CD4-positive, alpha-beta T cell treated with Interleukin-2 at 100 ng/mL for 4 hours (primary cell): ENCODE measurements around the gene SAFB2.
"Not testable (repeated sequence)": the region's sequence is repeated elsewhere in the genome, so short reads cannot be mapped to it uniquely, and the experiment has no call there.

ENCODE experiments used
- DNase-seq: peaks from one replicate; pipeline ENCODE4 v3.0.0-alpha.2; 2020; ENCODE audit warnings: low spot score

The SAFB2 gene

GRCh38 chr19:5632241-5632612, 9.7 kb upstream of the SAFB2 start:
- DNase-seq = no peak

DNA sequence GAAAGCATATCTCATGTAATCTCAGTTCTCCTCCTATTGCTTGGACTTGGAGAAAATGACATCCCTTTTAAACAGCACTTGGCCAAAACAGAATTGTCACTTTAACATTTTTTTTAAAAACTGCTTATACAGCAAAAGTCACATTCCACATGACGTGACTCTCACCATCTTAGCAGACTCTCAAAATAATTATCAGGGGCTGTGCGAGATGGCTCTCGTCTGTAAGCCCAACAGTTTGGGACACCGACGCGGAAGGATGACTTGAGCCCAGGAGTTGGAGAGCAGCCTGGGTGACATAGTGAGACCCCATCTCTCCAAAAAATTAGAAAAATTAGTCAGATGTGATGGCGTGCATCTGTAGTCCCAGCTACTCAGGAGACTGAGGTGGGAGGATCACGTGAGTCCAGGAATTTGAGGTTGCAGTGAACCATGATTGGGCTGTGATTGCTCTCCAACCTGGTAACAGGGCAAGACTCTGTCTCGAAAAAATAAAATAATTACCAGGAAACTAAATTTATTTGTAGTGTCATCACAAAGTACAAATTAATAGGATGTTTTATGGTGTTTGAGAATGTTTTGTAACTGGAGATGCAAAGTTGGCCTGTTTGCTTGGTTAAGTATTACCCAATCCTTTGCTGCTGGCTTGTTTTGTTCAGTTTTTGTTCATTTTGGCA, 9.1 kb upstream of the SAFB2 start:
- no peak for DNase-seq

DNA sequence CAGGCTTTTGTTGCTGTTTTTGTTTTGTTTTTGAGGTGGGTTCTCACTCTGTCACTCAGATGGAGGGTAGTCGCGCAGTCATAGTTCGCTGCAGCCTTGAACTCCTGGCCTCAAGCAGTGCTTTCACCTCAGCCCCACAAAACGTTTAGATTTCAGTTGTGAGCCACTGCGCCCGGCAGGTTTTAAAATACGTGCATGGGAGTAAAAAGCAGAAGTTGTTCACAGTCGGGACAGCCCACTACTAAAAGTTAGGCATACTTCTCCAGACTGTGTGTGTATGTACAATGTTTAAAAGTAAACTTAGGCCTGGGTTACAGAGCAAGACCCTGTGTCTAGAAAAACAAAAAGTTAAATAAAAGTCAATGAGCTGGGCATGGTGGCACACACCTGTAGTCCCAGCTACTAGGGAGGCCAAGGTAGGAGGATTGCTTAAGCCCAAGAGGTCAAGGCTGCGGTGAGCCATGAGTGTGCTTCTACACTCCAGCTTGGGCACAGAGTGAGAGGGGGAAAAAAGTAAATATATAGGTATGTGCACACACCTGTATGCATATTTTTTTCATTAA, 6.4 kb upstream of the SAFB2 start:
- DNase-seq = no peak

- DNase-seq = no peak
Observed at GRCh38 chr19:5628461-5628860, 5.9 kb upstream of the SAFB2 start.

- DNase-seq = peak; percentile 24
Observed at GRCh38 chr19:5627395-5627904, 4.9 kb upstream of the SAFB2 start.

GRCh38 chr19:5625641-5626040, 3.1 kb upstream of the SAFB2 start:
- no peak for DNase-seq

GRCh38 chr19:5624741-5625278, 2.2 kb upstream of the SAFB2 start:
- DNase-seq = no peak

DNA sequence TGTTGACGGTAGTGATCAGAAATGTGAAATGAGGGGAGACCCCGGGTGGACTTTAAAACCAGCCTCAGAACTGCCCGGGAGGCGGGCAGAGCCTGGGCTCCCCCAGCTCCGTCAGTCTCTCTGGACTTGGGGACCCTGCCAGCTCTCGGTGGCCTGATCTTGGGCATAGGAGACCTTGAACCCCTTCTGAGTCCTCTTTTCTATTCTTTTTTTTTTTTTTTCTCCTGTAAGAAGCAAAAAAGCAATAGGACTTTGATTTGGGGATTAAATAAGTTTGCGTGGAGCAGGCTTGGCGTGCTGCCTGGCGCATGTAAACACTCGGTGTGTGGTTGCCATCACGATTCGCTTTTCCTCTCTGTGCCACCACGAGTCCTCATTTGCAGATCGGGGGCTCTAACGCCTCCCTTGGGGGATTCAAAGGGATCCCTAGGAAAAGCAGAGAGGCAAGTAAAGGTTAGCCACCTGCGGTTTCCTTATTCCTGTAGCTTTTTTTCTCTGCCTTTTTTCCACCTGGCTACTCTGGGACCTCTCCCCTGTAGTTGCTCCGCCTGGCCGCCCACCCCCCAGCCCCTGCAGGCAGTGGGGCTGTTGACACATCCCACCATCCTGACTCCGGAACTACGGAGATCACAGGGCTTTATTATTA, 1.6 kb upstream of the SAFB2 start:
- no peak for DNase-seq

DNA sequence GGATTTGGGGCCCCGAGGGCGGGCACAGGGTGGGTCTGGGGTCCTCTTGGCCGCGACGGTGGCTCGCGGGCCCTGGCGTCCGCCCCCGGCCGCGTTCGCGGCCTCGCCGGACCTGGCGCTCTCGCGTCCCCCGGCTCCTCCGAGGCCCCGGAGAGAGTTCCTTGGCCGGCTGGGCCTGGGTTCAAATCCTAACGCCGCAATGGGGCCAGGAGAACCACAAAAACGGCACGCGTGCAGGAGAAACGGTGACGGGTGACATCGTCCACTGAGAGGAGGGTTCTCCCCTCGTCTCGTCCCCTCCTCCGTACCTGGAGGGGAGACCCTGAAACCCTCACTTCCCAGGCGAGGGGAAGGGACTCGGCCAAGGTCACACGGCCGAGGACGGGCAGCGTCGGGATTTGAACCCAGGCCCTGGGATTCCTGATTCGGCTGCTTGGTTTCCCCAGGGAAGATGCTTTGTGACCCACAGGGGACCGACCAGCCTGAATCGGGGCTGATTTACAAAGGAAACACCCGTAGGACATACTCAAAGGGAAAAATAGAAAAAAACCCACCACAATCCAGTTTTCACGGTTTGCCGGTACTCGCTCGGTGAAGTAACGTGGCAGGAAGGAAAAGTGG, 931 bp upstream of the SAFB2 start:
- DNase-seq = no peak

- peak; percentile 22 for DNase-seq
Observed at GRCh38 chr19:5621945-5622464, 571 bp downstream of the SAFB2 start.

- no peak for DNase-seq
Observed at GRCh38 chr19:5621311-5621944, 1.1 kb downstream of the SAFB2 start.

- DNase-seq = no peak
Observed at GRCh38 chr19:5619946-5620345, 2.6 kb downstream of the SAFB2 start.

GRCh38 chr19:5618591-5618990, 4.0 kb downstream of the SAFB2 start:
- DNase-seq = no peak

DNA sequence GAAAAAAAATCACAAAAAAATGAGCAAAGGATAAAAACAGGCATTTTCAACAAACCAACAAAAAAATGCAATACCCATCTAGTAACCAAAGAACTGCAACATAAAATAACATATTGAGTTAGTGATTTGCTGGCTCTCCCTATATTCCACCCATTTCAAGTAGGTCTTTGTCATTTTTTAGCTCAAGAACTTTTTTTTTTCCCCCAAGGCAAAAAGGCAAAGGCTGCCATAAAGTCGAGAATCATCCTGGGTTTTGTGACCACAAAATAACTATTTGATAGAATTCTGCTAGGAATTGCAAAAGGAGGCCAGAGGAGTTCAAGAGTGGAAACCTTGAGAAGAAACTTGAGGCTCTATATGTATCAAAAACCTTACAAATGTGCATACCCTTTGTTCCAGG, 5.5 kb downstream of the SAFB2 start:
- no peak for DNase-seq

GRCh38 chr19:5615756-5616327, 6.7 kb downstream of the SAFB2 start:
- DNase-seq = no peak

DNA sequence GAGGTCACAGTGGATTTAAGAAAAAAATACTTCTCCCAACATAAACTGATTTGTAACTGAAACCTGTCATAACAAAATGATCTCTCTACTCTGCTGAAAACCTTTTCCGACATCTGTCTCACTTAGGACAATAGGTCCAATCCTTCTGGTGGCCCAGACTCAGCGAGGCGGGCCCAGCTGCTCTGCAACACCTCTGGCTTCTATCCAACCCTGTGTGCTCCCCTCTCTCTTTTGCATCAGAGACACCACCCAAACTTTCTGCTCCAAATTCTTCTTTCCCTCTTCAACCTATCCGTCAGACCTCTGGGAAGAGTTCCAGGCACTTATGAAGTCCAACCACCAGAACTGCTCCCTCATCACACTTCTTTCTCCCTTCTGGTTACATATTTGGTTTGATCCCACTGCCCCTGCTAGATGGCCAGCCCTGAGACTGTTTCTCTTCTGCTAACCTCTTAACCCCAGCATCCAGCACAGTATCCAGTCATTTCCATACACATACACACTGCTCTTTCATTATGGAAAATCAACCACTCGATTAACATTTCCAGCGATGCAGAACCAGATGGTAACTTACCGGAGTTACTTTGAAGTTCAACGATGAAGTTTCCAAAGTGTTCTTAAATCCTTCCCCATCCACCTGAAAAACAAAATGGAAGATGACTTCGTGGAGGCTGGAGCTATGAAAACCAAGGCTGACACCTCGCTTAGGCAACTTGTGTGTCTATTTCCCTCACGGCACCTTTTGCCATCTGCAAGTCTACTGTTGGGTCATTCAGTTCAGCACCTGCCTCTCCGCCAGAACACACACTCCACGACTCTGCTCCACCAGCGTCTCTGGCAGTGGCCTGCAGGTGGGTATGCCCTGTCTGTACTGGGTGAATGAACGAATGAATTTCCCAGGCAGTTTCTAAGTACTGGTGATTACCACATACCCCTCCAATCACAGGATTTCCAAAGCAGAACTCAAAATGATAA, 9.4 kb downstream of the SAFB2 start:
- no peak for DNase-seq

- no peak for DNase-seq
Observed at GRCh38 chr19:5609881-5610448, 12.6 kb downstream of the SAFB2 start.

GRCh38 chr19:5608766-5609165, 13.8 kb downstream of the SAFB2 start:
- DNase-seq = not testable (repeated sequence)

- no peak for DNase-seq
Observed at GRCh38 chr19:5608291-5608690, 14.3 kb downstream of the SAFB2 start.
